Activated CD8-positive, alpha-beta T cell treated with anti-CD3 and anti-CD28 coated beads for 36 hours (primary cell): ENCODE data around the gene SHLD1. TPM values are rescaled to one million over a fixed set of nuclear protein-coding genes. Genes with fewer than 3 reads are reported as not detected.

ENCODE experiments used
- ATAC-seq: fragments of 200-7000 bp; cut with Tn5 transposase; one replicate; pipeline ENCODE4 v1.10.0; 2021; ENCODE audit warnings: mild to moderate bottlenecking, moderate library complexity
- CTCF ChIA-PET: fragments of 350-600 bp; sonication (Branson Sonifier 250); formaldehyde crosslinking; loops from one replicate; lab custom pipeline; 2021; ENCODE audit warnings: antibody characterized with exemption; lab: Charles Lee
- POLR2A ChIA-PET: fragments of 350-600 bp; sonication (Branson Sonifier 250); formaldehyde crosslinking; loops from one replicate; lab custom pipeline; 2021; ENCODE audit warnings: antibody characterized with exemption; lab: Charles Lee
- DNase-seq: peaks from one replicate; pipeline ENCODE4 v3.0.0-alpha.2; 2020
- H3K27ac Mint-ChIP-seq: one replicate; pipeline ENCODE4 v1.8.0; 2021; ENCODE audit warnings: mild to moderate bottlenecking, mixed read lengths
- H3K27me3 Mint-ChIP-seq: one replicate; pipeline ENCODE4 v1.8.0; 2021; ENCODE audit warnings: mixed read lengths
- H3K36me3 Mint-ChIP-seq: one replicate; pipeline ENCODE4 v1.8.0; 2021; ENCODE audit warnings: low read depth, mixed read lengths
- H3K4me1 Mint-ChIP-seq: one replicate; pipeline ENCODE4 v1.8.0; 2021; ENCODE audit warnings: low read depth, mixed read lengths
- H3K4me3 Mint-ChIP-seq: one replicate; pipeline ENCODE4 v1.8.0; 2021; ENCODE audit warnings: mild to moderate bottlenecking, moderate library complexity, mixed read lengths
- H3K9me3 Mint-ChIP-seq: one replicate; pipeline ENCODE4 v1.8.0; 2021; ENCODE audit warnings: mixed read lengths
- CTCF ChIP-seq: fragments of 200-600 bp; IDR thresholded peaks from one replicate; pipeline ENCODE4 v1.8.0; 2022; ENCODE audit warnings: antibody characterized with exemption, mild to moderate bottlenecking
- intact Hi-C: fragments of 100-400 bp; cut with micrococcal nuclease; formaldehyde crosslinking; loops from one replicate; pipeline ENCODE4 v1.10.0; 2022
- total RNA-seq, 2 experiments: library from RNA; stranded (reverse); gene quantifications; one replicate each; pipeline ENCODE4 v1.2.3, GENCODE V29; 2021

SHLD1 gene
- total RNA-seq, 2 experiments from 2014 or later: 6.5 to 6.9 TPM

DNA sequence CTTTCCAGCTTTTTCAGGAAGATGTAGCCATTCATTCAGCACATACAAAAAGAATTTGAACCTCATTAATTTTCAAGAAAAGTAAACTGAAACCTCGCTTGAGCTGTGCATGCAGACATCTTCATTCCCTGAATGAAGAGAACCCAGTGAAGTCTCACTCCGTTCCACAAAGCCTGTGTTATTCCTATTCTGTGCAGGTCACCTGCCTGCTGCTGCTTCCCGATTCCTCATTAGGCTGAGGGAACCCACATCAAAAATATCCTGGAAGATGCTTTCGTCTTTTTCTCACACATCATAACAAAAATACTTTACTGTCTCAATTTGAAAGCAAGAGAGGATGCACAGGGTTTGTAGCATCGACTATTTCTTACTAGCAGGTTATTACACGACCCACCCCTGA, 160.0 kb downstream of the SHLD1 start:
- POLR2A ChIA-PET: no interaction called here
- H3K36me3 Mint-ChIP-seq: no peaks in the 10 kb centered on the region
- no peak for DNase-seq

DNA sequence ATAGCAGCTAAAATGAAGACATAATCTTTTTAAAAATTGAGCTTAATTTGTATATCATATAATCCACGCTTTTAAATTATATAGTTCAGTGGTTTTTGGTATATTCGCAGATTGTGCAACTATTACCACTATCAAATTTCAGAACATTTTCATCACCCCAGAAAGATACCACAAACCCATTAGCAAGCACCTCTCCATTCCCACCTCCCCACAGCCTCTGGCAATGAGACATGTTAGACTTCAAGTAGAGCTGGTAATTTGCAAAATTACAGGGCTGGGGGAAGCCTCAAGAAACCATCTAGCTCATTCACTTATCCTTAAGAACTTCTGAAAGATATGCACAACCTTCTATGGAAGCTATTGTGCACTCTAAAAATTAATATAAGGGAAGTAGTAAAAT, 163.0 kb downstream of the SHLD1 start:
- no peak for TF ChIP-seq CTCF
- ATAC-seq: no peak
- intact Hi-C loops: no loop called here
- DNase-seq: no peak
- POLR2A ChIA-PET: no interaction called here
- CTCF ChIA-PET: interaction anchor here (0.8 to 1.4 kb wide), 4 partner anchors 16 to 512 kb away, joined by 3 to 4 read pairs (median 3); no protein-coding TSS in a partner anchor
- Mint-ChIP-seq H3K27ac (no peak overlapping the region), H3K4me3 (no peak overlapping the region), H3K9me3 (no peaks in the 10 kb centered on the region), H3K27me3 (peaks cover 38% of the 10 kb centered on the region), H3K36me3 (no peaks in the 10 kb centered on the region), H3K4me1 (peaks cover 10% of the 10 kb centered on the region)

More for the DNA sequence above, 160.0 kb downstream of the SHLD1 start:
- intact Hi-C loops: no loop called here
- ATAC-seq: no peak
- H3K4me3 Mint-ChIP-seq: no peak overlapping the region
- H3K9me3 Mint-ChIP-seq: no peaks in the 10 kb centered on the region
- no peak overlapping the region for H3K27ac Mint-ChIP-seq
- peaks cover 46% of the 10 kb centered on the region for H3K27me3 Mint-ChIP-seq
- TF ChIP-seq CTCF: no peak
- peaks cover 10% of the 10 kb centered on the region for H3K4me1 Mint-ChIP-seq
- CTCF ChIA-PET: no interaction called here

Other genes with a start within 250 kb of the SHLD1 start
- gene GPCPD1, start 139.4 kb upstream of the SHLD1 start, total RNA-seq: 10 to 100 TPM; 32.3 TPM
- not detected for gene CHGB, start 161.1 kb downstream of the SHLD1 start, total RNA-seq
- 10 to 100 TPM; 15.9 to 16.7 TPM for gene TRMT6, start 200.1 kb downstream of the SHLD1 start, total RNA-seq
- gene MCM8, start 200.3 kb downstream of the SHLD1 start, total RNA-seq: 10 to 100 TPM; 46.6 to 47.8 TPM